ENCODE measurements around the gene MIA2. TPM values are rescaled to one million over a fixed set of nuclear protein-coding genes. Genes with fewer than 3 reads are reported as not detected.

MIA2 gene
- total RNA-seq, 1 donor from 2014 or later: 27.1 TPM

DNA sequence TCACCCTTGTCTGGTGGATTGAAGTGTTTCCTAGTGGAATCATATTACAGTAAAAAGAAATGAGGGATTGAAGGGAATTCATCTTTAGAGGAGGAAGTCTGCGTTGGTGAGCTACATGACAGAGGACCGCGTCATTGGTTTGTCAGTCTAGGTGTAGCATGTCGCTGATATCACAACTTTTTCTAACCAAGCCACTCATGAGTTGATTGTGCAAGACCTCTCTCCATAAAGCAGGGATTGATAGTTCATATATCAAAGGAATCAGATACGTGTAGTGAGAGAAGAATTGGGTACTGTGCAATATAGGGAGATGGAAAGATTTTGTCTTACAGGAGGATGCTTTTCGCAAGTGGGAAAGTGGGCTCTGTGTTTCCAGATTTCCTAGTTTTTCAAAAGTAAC lies 201.5 kb downstream of the MIA2 start:
- intact Hi-C loops (cut with micrococcal nuclease): no loop called here
- Mint-ChIP-seq H3K9me3 (no peaks in the 10 kb centered on the region), H3K4me3 (no peak overlapping the region), H3K36me3 (ENCODE audit: low read depth) (peaks cover 12% of the 10 kb centered on the region), H3K27me3 (no peaks in the 10 kb centered on the region), H3K4me1 (peaks cover 19% of the 10 kb centered on the region), H3K27ac (no peak overlapping the region)
- CTCF ChIA-PET: interaction anchor here (0.5 kb wide), 1 partner anchor 54 kb away, joined by 3 read pairs; no protein-coding TSS in a partner anchor
- TF ChIP-seq CTCF (IDR thresholded peaks at IDR 0.05): no peak
- DNase-seq (no peak), ATAC-seq (ENCODE audit: low read depth) (no peak)
- POLR2A ChIA-PET: no interaction called here

Other genes starting within 250 kb of the MIA2 start
- gene SEC23A, start 130.7 kb upstream of the MIA2 start, total RNA-seq: 38.3 and 39.4 TPM in 2 replicates
- 12.3 and 12.6 TPM in 2 replicates for gene GEMIN2, start 119.6 kb upstream of the MIA2 start, total RNA-seq
- gene TRAPPC6B, start 63.6 kb upstream of the MIA2 start, total RNA-seq: 19.8 and 21.6 TPM in 2 replicates
- gene PNN, start 58.7 kb upstream of the MIA2 start, total RNA-seq: 102 and 109 TPM in 2 replicates
- 12.7 and 14.3 TPM in 2 replicates for gene FBXO33, start 198.5 kb downstream of the MIA2 start, total RNA-seq

Data from activated B cell treated with CpG ODN at 0.5 μM for 24 hours (primary cell).